Limb (tissue), 2 donors: ENCODE data around the gene PDZD8.

Experiments used
- DNase-seq, 2 donors: peaks; one replicate each; pipeline ENCODE4 v3.0.0-alpha.2; 2016; ENCODE audit errors: extremely low spot score in 2 of 2

PDZD8 gene

GRCh38 chr10:117399341-117400196 lies 24.3 kb upstream of the PDZD8 start:
- DNase-seq = no peak

GRCh38 chr10:117398029-117398428 lies 22.8 kb upstream of the PDZD8 start:
- DNase-seq = no peak

GRCh38 chr10:117391436-117392205 lies 16.4 kb upstream of the PDZD8 start:
- peak in 1 of 2 donors; percentile 42 for DNase-seq

GRCh38 chr10:117390420-117390819 lies 15.2 kb upstream of the PDZD8 start:
- no peak for DNase-seq

- DNase-seq = no peak
These were observed 11.6 kb upstream of the PDZD8 start for GRCh38 chr10:117386805-117387204.

DNA sequence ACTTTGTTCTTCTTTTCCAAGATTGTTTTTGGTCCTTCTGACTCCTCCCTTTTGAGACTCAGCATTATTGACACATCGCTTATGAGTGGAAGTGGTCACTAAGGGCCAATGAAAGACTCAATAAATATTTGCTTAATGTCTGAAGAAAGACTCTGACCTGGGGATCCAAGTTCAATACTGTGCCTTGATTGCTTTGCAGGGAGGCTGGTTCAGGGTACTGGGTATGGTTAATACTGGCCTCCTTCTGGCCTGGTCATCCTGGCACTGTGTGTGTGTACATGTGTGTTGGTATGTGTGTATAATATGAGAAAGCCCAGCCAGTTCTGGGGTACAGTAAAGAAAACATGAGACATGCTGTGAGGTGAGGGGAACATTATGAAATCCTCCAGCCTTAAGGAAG lies 7.6 kb upstream of the PDZD8 start:
- DNase-seq = no peak

DNA sequence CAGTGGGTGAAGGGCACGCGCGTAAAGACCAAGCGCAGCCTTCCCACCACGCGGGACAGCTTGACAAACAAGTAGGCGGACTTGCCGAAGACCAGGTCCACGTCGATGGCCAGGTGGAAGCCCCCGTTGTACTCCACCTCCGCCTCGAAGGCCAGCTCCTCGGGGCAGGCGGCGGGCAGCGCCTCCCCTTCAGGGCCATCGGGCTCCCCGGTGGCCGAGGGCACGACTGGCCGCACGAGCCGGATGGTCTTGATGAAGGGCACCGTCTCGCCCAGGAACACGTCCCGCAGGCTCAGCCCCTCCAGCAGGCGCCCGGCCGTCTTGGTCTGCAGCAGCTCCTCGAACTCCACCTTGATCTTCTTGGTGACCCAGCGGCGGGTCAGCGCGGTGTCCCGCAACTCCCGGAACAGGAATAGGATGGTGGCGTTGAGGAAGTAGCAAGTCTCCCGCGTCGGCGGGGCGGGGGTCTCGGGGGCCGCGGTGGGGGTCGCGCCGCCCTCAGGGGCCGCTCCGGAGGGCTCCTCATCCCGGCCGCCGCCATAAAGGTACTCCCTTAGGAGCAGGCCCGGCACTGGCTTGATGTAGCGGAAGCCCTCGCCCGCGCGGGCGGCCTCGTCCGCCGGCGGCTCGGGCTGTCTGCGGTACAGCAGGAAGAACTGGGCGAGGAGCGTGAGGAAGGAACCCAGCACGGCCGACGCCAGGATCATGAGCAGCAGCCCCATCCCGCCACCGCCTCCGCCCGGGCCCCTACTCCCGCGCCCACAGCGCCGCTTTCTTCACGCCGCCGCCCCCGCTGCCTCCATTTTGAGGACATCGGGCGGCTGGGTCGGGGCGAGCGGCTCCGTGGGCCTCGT lies 507 bp downstream of the PDZD8 start:
- peak in 1 of 2 donors; percentile 39 for DNase-seq

DNA sequence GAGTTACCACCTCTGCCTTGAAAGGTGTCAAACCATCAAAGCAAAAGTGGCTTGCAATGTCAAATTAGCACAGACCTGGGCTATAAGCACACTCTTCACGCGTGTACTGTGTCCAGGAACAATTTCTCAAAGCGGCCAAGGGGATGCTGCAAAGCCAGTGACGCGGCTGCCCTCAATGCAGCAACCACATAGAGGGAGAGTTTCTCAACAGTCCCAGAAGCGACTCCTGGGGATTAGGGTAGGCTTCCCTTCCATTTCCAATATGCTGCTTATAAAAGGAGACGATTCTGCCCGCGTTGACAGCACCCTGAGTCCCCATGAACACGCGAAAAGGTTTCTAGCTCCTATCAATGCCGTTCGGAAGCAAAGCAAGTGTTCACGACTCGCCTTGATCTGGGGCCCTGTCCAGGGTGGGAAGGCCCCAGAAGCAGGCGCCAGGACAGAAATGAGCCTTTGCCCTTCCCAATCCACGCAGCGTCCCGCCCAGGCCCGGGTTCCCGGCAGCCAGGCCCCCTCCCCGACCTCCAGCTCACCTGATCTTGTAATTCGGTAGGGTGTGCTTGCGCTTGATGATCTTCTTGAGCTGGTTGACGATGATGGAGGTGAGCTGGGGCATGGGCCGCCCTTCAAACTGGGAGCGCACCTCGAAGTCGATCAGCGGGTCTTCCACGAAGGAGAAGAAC lies 1.3 kb downstream of the PDZD8 start:
- peak; percentile 23 to 52 for DNase-seq

- DNase-seq = no peak
These were observed 5.0 kb downstream of the PDZD8 start for GRCh38 chr10:117370205-117370604.

GRCh38 chr10:117367718-117368117 lies 7.5 kb downstream of the PDZD8 start:
- DNase-seq = no peak

- DNase-seq = no peak
These were observed 8.5 kb downstream of the PDZD8 start for GRCh38 chr10:117366741-117367140.

GRCh38 chr10:117365612-117366011 lies 9.6 kb downstream of the PDZD8 start:
- no peak for DNase-seq

DNA sequence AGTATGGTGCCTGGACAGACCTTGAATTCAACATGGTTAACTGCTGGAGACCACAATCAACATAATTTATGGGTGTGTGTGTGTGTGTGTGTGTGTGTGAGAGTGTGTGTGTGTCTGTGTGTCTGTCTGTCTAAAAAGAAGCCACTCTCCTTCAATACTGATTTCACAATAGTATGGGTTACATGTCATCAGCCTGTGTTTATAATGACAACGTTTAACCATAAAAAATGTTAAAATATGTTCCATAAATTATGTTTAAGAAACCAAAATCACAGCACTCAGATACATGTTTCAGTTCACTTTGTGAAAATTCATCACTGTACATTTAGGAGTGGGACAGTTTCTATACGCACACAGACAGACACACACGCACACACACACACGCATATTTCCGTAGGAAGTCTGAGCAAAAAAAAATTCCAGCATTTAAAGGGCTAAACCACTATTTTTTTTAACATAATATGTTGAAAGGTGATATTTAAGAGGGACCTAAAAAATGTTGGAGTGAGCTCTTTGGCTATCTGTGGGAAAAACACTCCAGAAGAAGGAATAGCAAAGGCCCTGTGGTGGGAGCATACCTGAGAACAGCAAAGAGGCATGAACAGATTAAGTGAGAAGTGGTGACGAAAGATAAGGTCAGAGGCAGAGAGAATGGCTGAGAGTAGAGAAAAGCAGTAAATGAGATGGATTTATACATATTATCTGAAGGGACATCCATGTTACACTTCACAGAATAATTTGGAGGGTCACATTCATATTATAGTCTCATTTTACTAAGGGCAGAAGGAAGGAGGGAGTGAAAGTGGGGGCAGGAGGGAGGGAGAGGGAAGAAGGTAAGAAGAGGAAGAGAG lies 10.9 kb downstream of the PDZD8 start:
- DNase-seq = no peak

- no peak for DNase-seq
These were observed 12.2 kb downstream of the PDZD8 start for GRCh38 chr10:117363028-117363427.

DNA sequence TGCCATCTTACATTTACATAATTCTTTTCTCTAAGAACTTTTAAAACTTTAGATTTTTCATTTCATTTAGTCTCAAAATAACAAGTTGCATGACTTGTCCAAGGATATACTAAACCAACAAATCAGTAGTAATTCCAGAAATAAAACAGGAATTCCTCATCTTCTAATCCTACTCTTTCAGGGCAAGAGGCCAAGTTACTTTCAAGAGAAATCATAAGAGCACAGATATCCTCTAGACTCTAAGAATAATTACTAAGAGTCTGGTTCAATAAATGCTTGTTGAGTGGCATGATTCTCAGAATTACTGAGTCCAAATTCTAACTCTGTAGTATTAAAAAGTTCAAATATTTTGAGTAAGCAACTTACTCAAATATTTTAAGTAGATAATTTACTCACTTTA lies 12.9 kb downstream of the PDZD8 start:
- no peak for DNase-seq

DNA sequence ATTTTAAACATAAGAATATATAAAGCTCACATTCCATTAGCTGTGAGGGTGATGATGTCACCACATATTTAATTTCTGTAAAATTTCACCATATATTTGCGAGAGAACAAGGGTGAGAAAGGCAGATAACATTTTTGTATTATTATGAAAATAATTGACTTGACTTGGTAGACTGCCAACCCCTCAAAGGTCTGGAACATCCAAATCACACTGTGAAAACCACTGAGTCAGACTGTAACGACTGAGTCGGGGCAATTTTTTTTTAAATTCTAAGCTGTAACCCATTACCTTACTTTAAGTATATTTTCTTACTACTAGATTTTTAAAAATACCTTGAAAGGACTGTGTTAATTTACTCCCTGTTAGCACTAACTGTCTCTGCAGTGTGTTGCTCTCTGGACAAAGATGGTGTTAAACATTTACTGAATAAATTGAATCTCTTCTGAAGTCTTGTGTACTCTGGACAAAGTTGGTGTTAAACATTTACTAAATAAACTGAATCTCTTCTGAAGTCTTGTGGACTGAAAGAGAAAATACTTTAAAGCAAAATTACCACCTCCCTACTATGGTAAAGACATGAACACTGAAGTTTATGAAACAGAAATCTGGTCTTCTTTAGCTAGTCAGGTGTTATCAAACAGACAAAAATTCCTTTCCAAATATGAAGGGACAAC lies 14.1 kb downstream of the PDZD8 start:
- no peak for DNase-seq

DNA sequence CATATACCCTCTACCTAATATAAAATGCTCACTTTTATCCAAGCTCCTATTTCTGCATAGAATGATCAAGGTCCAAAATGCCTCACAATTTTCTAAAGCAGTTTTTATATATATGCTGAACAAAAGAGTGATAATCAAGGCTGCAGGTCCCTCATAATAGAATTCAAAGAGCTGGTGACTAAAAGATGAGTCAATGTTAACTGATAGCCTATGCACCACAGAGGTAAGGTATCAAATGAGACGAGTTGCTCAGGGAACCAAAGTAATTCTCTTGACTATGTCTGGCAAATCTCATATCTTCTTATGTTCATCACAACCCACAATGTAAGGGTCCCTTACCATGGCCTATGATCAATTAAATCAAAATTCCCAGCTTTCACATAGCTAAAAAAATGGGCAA lies 15.2 kb downstream of the PDZD8 start:
- no peak for DNase-seq

DNA sequence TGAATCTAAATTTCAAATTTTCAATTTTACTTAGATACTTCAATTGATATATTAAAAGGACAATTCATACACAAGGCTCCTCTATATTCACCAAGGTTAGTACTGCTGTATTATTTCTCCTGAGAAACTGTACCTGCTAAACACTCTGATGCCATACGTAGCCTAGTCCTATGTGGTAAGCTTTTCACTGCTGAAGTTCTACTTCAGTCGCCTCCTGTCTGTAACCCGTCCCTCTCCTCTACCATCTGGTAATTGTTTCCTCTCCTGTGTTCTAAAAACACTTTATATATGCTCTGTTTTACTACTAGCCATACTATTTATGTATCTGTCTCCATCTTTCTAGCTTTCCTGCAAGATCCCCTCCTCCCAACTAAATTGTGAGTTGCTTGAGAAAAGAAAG lies 20.2 kb downstream of the PDZD8 start:
- no peak for DNase-seq

GRCh38 chr10:117353684-117354083 lies 21.6 kb downstream of the PDZD8 start:
- no peak for DNase-seq

- no peak for DNase-seq
These were observed 22.5 kb downstream of the PDZD8 start for GRCh38 chr10:117352724-117353123.
